NK-92 (cell line): Measurements from ENCODE around the gene TRAF7.
A peak's percentile ranks its signal among the peaks of the same experiment; 100 is the strongest.
"Not testable (repeated sequence)": the region's sequence is repeated elsewhere in the genome, so short reads cannot be mapped to it uniquely, and the experiment has no call there.

Source experiments
- DNase-seq: peaks from one replicate; lab custom pipeline; 2025; ENCODE audit not compliant: unreplicated experiment; lab: John Stamatoyannopoulos, UW

TRAF7 gene

DNA sequence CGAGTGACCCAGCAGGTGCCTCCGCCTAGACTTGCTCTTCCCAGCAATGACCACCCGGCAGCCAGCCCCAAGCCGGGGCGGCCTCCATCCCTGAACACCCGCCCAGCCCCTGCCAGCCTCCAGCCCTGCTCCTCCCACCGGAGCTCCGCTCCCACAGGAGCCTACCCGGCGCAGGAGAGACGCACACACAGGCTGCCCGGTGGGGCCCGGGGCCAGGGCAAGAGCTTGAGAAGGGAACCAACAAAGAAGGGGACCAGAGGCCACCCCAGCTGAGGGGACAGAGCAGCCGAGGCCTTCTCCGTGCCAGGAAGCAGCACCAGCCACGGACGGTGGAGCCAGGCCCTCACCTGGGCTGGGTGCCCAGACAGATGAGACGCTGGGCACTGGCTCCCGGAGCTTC, 33.7 kb upstream of the TRAF7 start:
- no peak for DNase-seq

DNA sequence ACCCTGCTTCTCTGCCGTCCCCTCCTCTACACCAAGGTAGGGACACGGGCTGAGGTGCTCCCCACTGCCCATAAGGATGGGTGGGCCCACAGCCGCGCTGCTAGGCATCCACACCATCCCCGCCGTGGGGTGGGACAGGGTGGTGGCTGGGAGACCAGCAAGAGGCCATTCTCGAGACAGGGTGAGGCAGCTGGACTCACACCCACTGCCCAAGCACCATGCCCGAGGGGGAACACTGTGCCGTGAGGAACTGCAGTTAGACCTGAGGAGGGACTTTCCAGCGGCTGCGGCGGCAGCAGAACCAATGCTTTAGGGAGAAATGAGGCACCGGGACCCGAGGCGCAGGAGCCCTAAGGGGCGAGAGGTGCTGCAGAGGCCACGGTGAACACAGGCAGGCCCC, 33.2 kb upstream of the TRAF7 start:
- DNase-seq: no peak

DNA sequence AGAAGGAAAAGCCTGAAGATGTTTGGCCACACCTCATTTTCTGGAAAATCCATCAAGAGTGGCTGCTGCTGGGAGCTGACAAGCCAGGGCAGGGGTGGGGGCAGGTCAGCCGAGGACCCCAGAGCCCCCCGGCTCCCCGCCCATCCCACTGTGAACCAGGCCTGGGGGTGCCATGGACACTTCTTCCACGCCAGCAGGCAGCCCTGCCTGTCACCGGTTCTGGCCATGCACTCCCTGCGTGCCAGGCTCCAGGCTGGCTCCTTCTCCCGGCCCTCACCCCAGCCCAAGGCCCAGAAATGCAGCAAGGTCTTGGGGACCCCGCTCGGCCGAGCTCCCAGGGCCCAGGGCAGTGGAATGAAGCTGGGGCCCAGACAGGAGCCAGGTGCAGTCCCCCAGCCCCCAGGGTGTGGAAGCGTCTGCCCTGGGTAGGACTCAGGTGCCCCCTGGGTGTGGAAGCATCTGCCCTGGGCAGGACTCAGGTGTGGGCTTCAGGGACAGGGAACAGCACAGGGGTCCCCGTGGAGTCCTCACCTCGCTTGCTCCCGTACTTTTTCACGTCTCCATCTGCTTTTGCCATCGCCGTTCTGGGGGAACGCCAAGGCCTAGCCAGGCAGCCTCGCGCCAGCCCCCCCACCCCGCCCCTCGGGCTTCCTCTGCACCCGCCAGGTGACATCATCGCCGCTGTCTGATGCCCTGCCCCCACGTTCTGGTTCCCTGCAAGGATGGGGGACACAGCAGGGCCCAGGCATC, 32.5 kb upstream of the TRAF7 start:
- not testable (repeated sequence) for DNase-seq

DNA sequence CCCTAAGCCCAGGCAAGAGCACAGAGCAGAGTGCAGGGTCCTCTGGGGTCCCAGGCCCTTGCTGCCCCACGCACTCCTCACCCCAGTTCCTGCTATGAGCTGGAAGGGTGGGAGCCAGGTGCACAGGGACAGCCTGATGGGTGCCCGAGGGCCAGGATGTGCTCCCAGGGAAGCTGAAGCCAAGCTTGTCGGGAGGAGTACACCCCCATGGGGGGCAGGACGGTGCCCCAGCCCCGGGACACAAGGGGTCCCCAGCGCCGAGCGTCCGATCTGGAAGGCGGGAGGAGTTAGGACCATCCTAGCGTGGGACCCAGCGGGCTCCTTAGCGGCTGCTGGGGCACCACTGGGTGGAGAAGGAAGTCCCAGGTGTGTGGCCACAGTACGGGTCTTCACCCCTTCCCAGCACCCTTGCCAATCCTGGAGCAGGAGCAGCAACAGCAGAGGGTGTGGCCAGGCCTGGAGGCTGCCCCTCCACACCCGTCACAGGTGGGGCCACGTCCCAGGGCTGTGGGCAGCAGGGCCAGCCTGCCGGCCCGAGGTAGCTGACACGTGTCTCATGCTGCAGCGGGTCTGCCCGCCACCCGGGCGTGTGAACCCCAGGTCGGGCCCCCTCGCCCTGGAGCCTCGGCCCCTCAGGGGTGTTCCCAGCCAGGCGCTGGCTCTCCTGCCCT, 31.7 kb upstream of the TRAF7 start:
- not testable (repeated sequence) for DNase-seq

DNA sequence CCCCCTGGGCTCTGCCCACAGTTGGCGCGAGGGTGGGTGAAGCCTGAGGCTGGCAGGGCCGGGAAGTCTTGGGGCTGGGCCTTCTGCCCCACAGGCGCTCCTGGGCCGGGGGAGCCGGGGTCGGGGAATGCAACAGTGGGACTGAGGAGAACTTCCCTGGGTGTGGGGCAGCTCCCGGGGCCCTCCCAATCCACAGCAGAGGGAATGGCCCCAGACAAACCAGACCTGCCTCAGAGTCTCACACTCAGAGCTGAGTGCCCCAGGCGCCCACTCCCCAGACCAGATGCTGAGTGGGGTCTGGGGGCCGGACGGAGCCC, 31.2 kb upstream of the TRAF7 start:
- not testable (repeated sequence) for DNase-seq

DNA sequence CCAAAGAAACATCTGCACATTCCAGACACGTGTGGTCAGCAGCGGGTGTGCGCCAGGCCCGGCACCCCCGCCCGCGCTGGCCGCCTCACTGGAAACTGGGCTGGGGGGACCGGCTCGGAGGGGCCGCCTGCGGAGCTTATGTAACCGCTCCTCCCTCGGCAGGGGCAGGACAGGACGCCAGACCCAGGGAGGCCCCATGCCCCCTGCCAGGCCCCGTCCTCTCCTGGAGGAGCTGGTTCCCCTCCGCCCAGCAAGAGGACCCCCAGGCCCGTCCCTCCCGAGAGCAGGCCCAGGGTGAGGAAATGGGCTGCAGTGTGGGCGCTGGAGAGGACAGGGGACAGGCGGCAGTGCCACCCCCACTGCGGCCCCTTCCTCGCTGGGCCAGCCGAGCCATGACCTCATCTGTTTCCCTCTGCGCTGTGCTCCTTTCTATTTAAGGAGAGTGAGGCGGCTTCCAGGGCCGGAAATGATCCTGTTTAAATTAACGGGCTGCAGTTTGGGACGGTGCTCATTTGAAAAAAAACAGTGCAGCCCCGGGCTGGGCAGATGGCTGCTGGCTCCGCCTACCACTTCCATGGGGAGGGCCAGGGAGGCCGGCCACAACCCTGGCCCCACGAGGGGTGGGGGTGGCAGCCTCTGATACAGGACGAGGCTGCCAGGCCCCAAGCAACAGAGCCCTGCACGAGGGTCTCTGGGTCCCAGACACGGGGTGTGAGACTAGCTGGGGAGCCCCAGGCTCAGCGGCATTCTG, 30.7 kb upstream of the TRAF7 start:
- not testable (repeated sequence) for DNase-seq

DNA sequence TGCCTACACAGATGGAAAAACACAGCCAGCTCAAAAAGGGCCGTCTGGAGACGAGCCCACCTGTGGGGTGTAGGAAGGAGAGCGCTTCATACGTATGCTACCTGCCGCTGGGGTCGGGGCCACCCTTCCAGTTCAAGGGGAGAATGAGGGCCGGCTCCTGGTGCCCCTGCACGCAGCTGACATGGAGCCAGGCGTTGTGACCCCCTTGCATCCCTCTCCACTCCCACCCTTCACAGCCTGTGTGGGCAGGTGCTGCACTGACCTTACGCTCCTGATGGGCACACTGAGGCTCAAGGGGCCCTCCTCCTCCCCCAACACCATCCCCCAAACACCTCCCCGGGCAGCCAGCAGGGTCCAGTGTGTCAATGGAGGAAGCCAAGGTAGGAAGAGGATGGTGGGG, 30.0 kb upstream of the TRAF7 start:
- not testable (repeated sequence) for DNase-seq

DNA sequence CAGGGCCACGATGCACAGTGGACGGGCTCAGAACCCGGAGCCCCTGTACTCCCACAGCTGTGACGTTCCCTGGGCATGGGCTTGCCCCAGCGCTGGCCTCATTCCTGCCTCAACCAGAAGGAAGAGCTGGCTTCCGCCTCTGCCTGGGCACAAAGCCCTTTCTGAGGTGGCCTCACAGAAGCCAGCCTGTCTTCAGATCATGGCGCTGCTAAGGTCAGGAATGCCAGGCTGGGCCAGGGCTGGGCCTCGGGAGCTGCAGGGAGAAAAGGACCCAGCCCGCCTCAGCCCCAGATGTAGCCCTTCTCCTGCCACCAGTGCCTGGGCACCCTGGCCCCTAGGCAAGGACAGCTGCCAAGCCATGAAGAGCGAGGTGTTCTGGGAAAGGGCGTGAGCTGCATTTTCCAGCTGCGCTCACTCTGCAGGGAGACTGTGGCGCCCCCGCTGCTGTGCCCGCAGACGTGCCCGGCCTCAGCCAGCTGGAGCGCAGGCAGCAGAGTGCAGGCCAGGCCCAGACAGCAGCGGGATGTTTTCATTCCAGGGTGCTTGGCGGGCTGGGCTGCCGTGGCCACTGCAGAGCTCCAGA, 29.3 kb upstream of the TRAF7 start:
- DNase-seq: not testable (repeated sequence)

DNA sequence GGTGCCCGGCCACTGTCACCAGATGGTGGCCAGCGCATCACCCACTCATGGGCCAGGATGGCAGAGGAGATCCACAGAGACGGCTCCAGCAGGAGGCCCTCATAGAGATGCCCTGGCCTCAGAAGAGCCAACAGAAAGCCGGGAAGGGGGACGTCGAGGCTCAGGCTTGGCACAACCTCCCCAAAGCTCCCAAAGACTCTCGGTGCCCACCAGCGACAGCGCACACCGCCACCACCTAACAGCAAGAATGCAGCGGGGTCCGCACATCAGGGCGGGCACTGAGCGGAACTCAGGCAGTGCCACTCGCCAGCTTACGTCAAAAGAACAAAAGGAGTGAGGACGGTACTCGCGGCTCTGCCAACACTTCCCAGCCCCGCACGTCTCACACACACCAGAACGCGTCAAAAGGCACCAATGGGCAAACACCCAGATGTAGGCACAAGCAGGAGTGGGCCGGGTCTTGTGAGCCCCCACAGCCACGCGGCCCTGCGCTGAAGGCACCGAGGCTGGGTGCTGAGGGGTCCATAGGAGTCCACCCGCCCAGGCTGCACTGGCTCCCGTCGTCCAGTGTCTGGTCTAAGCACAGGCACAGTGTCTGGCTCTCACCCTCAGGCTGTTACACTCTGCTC, 28.5 kb upstream of the TRAF7 start:
- DNase-seq: not testable (repeated sequence)

DNA sequence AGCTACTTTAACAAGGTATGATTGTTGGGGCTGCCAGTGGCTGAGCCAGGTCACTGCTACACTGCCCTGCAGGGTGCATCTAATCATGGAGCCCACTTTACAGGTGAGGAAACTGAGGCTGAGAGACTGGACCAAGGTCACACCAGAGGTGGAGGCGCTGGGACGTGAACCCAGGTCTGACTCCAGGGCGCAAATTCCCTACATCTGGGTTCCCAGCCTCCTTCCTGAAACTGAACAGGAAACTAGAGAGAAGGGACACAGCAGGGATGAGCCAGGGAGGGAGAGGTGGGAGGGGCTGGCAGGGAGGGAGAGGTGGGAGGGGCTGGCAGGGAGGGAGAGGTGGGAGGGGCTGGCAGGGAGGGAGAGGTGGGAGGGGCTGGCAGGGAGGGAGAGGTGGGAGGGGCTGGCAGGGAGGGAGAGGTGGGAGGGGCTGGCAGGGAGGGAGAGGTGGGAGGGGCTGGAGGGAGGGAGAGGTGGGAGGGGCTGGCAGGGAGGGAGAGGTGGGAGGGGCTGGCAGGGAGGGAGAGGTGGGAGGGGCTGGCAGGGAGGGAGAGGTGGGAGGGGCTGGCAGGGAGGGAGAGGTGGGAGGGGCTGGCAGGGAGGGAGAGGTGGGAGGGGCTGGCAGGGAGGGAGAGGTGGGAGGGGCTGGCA, 27.8 kb upstream of the TRAF7 start:
- not testable (repeated sequence) for DNase-seq

DNA sequence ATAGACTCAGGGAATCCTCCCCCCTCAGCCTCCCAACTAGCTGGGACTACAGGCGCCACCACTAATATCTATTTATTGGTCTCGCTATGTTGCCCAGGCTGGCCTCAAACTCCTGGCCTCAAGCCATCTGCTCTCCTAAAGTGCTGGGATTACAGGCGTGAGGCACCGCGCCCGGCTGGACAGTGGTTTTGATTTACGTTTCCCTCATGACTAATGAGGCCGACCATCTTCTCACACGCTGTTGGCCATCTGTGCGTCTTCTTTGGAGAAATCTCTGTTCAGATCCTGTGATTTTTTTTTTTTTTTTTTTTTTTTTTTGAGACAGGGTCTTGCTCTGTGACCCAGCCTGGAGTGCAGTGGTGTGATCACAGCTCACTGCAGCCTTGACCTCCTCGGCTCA, 26.3 kb upstream of the TRAF7 start:
- DNase-seq: not testable (repeated sequence)

DNA sequence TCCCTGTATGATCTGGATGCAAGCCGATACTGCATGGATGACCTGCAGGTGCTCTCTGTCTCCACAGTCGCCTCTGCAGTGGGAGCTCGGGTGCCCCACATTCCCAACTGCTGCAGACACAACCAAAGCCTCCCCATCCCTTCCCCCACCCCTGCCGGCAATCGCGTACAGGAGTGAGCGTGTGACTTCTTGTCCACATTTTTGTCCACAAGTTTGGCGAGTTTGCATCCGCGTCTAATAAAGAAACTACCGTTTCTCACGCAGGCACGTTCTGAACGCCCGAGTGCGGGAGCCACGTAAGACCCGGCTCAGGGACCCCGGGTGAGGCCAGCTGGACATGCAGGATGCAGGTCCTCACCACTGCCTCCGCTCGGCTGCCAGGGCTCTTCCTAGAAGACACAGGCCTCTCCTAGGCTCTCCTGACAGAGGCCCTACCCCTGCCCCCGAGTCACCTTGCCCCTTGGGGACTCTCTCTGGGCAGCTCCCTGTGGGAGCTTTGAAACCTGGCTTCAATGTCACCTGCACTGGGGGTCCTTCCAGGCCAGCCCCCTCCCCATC, 25.6 kb upstream of the TRAF7 start:
- not testable (repeated sequence) for DNase-seq

DNA sequence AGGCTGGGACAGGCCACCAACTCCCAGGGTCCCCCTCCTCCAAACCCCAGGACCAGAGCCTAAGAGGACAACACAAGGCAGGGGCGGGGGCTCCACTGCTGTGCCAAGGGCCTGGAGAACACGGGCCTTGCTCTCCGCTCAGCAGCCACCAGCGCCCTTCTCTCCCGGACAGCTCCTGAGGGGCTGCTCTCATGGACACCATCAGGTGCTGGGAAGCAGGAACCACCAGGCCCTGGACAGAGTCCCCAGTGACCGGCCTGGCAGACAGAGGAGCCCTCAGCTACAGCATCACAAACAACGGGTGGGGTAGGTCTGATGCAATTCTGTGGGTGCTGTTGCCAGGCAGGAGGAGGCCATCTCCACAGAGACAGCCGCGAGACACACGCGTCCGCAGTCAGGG, 21.8 kb upstream of the TRAF7 start:
- DNase-seq: not testable (repeated sequence)

DNA sequence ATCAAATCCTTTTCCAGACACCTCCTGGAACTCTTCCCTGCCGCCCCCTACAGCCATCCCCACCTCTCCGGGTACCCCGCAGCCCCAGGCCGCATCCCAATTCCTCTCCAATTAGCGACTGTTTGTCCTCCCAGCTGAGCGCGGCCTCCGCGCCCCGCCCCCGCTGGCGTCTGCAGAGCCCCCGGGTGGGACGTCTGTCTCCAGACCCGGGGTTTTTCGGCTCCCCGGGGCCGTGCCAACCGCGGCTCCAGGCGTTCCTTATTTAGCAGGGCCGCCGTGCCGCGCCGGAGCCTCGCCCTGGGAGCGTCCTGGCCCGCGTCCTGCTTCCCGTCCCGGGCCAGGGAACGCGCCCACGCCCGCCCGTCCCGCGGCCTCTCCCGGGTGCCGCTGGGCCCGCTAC, 20.5 kb upstream of the TRAF7 start:
- not testable (repeated sequence) for DNase-seq

DNA sequence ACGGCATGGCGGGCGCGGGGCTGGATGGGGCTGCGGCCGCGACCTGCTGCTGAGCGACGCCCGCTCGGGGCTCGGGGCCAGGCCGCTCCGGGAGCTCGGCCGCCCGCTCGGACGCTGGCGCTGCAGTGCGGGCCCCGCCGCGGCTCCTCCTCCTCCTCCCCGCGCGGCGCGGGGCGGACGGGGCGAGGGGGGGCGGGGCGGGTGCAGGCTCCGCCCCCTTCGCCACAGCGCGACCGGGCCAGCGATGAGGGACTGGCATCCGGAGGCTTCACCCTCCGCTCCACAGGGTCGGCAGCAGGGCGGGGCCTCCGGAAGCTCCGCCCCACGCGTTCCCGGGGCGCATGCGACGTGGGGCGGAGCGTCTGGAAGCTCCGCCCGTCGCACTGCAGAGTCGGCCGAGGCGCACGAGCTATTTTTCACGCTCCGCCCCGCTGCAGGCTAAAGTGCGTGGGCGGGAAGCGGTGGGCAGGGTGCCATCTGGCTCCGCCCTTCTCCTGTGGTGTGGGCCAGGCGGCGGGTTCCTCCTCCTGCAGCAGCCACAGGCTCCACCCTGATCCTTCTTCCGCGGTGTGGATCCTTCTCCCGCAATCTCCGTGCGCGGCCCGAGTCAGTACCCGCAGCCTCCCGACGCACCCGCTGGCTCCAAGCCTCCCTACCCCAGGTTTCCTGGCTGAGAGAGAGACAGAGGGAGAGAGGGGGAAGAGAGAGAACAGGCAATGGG, 19.7 kb upstream of the TRAF7 start, which contains the start of gene PKD1:
Gene PKD1, minus strand, starts transcription at position 129 of the 721 bp plus-strand sequence. CDS start 209 bp downstream, outside the sequence.
- peak; percentile 80 for DNase-seq

DNA sequence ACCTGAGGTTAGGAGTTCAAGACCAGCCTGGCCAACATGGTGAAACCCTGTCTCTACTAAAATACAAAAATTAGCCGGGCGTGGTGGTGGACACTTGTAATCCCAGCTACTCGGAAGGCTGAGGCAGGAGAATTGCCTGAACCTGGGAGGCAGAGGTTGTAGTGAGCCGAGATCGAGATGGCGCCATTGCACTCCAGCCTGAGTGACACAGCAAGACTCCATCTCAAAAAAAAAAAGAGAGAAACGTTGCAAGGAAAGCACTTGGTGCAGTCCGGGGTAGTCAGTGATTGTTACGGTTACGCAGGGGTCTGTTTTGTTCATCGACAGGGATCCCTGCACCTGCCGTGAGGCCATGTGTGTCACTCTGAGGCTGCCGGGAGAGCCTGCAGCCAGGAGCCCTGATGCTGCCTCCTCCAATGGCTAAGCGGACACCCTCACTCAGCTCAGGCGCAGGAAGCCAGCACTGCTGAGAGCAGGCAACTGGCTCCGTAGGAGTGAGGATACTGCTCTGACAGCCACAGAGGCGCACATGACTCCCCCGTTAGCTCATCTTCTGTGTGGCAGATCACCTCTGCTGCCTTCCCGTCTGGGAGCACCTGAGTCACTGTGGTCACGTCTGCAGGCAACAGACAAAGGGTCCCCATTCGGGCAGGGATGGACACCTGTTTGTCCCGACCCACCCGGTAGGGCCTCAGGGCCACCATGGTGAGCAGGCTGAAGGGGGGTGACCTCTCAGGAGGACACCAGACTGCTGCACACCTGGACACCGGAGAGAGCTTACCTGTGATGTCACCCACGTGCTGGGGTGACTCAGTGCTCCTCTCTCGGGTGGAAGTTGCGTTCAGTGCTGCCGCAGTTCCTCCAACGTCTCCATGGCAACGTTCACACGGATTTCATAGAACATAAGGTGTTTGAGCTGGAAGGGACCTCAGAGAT, 12.4 kb upstream of the TRAF7 start:
- no peak for DNase-seq

DNA sequence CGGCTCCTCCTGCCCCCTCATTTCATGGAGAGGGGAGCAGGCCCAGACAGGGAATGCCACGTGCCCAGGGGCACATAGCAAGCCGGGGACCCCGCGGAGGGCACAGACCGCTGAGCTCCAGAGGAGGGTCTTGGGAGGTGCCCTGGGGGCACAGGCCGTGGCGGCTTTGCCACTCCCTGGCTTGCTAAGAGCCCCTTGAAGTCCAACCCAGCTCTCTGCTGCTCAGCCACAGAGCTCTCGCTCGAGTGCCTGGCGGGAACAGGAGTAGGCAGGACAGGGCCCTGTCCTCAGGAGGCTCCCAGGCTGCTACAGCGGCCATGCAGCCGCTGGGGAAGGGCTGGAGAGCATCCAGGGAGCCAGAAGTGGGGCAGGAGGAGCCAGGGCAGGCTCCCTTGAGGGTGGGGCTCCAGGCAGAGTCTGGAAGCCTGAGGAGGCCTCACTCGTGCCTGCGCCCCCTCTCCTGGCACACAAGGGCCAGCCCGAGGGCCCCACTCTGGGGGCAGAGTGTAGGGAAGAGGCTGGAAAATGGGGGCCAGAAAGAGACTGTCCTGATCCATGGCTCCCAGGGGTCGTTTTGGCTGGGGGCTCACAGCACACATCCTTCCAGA, 11.6 kb upstream of the TRAF7 start:
- DNase-seq: no peak

DNA sequence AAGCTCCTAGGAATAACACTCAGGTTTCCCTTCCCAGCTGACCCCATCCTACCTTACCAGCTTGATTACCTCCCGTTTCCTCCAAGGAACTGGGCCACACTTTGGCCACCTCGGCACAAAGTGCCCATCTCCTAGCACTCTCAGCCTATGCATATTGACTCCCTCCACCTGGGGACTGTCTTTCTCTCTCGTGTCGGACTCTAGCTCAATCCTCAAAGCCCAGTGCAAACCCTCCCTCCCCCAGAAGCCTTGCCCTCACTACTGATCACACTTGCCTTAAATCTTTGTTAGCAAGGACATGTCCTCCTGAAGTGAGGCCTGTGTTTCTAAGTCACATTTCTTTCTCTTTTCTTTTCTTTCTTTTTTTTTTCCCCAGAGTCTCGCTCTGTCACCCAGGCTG, 9.7 kb upstream of the TRAF7 start:
- DNase-seq: no peak
